Measurements from ENCODE around the gene RFX1.

Gene RFX1

DNA sequence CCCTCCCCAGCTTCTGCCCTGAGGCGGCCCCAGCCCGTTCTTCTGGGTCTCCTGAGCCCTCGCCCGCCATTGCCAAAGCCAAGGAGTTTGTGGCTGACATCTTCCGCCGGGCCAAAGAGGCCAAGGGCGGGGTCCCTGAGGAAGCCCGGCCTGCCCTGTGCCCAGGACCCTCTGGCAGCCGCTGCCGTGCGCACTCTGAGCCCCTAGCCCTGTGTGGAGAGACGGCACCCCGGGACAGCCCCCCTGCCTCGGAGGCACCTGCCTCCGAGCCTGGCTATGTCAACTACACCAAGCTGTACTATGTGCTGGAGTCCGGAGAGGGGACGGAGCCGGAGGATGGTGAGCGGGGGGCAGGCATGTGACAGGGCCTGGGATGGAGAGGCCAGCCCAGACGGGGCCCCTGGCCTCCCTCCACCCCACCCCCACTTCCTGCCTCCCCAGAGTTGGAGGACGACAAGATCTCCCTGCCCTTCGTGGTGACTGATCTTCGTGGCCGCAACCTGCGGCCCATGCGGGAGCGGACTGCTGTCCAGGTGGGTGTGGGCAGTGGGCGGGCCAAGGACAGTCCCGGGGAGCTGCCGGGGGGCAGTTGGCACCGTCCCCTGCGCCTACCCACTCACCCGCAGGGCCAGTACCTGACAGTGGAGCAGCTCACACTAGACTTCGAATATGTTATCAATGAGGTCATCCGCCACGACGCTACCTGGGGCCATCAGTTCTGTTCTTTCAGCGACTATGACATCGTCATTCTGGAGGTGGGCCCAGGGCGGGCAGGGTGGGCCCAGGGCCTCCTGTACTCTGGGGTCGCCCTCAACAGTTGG lies 46.8 kb downstream of the RFX1 start:
- DNase-seq, result no peak
- H3K27me3 ChIP-seq (replicated peaks), result no peaks in the 10 kb centered on the region
- no peak overlapping the region for H3K27ac ChIP-seq
- in situ Hi-C loops (cut with HindIII; ENCODE audit: low pct_ligation_motif_present, low sequenced_read_pairs), result no loop called here
- H3K36me3 ChIP-seq (replicated peaks), result peaks cover 52% of the 10 kb centered on the region
- no peak overlapping the region for H3K4me3 ChIP-seq (ENCODE audit: low read depth, low read length)
- TF ChIP-seq, protein P1, sequence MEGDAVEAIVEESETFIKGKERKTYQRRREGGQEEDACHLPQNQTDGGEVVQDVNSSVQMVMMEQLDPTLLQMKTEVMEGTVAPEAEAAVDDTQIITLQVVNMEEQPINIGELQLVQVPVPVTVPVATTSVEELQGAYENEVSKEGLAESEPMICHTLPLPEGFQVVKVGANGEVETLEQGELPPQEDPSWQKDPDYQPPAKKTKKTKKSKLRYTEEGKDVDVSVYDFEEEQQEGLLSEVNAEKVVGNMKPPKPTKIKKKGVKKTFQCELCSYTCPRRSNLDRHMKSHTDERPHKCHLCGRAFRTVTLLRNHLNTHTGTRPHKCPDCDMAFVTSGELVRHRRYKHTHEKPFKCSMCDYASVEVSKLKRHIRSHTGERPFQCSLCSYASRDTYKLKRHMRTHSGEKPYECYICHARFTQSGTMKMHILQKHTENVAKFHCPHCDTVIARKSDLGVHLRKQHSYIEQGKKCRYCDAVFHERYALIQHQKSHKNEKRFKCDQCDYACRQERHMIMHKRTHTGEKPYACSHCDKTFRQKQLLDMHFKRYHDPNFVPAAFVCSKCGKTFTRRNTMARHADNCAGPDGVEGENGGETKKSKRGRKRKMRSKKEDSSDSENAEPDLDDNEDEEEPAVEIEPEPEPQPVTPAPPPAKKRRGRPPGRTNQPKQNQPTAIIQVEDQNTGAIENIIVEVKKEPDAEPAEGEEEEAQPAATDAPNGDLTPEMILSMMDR (IDR thresholded peaks at IDR 0.05; ENCODE audit: low read depth, low read length, missing control alignments), result no peak

DNA sequence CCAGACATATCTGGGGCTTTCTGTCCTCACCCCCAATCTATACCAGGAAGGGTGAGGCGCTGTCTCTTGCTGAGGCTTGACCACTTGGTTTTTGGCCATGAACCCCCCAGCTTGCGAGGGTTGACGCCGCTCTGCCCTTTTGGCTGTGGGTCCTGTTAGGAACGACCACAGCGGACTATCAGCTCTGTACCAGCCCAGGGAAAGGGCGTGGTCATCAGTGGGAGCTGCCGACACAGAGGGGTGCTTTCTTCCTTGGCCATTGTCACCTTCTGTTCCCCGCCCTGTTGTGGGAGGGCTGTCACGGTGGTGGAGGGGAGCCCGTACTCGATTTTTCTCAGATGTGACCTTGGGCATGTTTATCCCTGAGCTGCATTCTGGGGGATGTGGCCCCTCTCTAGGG lies 48.1 kb downstream of the RFX1 start:
- DNase-seq, result no peak
- H3K27me3 ChIP-seq (replicated peaks), result no peaks in the 10 kb centered on the region
- H3K36me3 ChIP-seq (replicated peaks), result peaks cover 48% of the 10 kb centered on the region
- no peak overlapping the region for H3K4me3 ChIP-seq (ENCODE audit: low read depth, low read length)
- TF ChIP-seq, protein P1 (IDR thresholded peaks at IDR 0.05; ENCODE audit: low read depth, low read length, missing control alignments), result no peak
- in situ Hi-C loops (cut with HindIII; ENCODE audit: low pct_ligation_motif_present, low sequenced_read_pairs), result no loop called here
- H3K27ac ChIP-seq, result no peak overlapping the region

DNA sequence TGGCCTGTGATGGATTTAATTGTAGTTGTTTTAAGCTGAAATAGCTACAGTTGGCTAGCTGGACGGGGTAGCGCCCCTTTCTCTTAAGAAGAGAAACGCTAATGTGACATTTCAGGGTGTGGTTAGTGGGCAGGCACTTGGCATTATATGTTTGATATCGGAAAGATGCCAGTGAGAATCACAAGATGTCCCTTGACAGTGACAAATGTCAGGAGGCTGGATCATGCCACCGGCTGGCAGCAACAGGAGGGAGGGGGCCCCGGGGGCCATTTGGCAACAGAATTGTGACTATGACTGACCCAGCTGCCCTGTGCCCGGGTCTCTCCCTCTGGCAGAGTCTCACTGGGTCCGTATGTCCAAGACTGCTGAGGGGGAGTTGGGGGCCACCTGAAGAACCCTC lies 49.1 kb downstream of the RFX1 start:
- DNase-seq, result no peak
- Histone ChIP-seq H3K27ac (no peak overlapping the region), H3K4me3 (ENCODE audit: low read depth, low read length) (no peak overlapping the region), H3K36me3 (replicated peaks) (peaks cover 42% of the 10 kb centered on the region), H3K27me3 (replicated peaks) (no peaks in the 10 kb centered on the region)
- in situ Hi-C loops (cut with HindIII; ENCODE audit: low pct_ligation_motif_present, low sequenced_read_pairs), result no loop called here
- TF ChIP-seq, protein P1 (IDR thresholded peaks at IDR 0.05; ENCODE audit: low read depth, low read length, missing control alignments), result no peak

- H3K27me3 ChIP-seq (replicated peaks), result no peaks in the 10 kb centered on the region
- in situ Hi-C loops (cut with HindIII; ENCODE audit: low pct_ligation_motif_present, low sequenced_read_pairs), result no loop called here
- H3K4me3 ChIP-seq (ENCODE audit: low read depth, low read length), result no peak overlapping the region
- TF ChIP-seq, protein P1 (IDR thresholded peaks at IDR 0.05; ENCODE audit: low read depth, low read length, missing control alignments), result no peak
- peaks cover 41% of the 10 kb centered on the region for H3K36me3 ChIP-seq (replicated peaks)
- H3K27ac ChIP-seq, result no peak overlapping the region
- DNase-seq, result no peak
These were observed 49.8 kb downstream of the RFX1 start for GRCh38 chr19:13956365-13956744.

DNA sequence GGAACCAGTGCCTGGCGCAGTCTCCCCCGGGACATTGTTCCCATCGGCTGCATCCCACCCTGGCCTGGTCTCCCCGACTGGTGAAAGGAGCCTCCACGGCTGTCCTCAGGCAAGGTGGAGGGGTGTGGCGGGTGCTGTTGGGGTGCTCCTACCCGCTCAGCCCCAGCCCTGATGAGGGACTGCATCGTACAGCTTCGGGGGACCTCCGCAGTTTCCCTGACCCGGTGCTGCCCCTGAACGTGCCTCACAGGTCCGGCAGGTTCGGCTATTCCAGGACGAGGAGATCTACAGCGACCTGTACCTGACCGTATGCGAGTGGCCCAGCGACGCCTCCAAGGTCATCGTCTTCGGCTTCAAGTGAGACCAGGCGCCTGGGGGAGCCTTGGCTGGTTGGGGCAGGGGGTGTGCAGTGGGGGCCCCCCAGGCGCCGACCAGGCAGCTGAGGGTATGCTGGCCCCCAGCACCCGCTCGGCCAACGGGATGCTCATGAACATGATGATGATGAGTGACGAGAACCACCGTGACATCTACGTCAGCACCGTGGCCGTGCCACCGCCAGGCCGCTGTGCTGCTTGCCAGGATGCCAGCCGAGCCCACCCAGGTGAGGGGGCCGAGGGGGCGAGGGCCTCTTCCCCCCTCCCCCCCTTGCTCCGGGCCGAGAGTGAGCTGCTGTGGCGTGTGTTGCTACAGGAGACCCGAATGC lies 50.3 kb downstream of the RFX1 start:
- TF ChIP-seq, protein P1 (IDR thresholded peaks at IDR 0.05; ENCODE audit: low read depth, low read length, missing control alignments), result no peak
- H3K27ac ChIP-seq, result no peak overlapping the region
- H3K4me3 ChIP-seq (ENCODE audit: low read depth, low read length), result no peak overlapping the region
- peaks cover 40% of the 10 kb centered on the region for H3K36me3 ChIP-seq (replicated peaks)
- in situ Hi-C loops (cut with HindIII; ENCODE audit: low pct_ligation_motif_present, low sequenced_read_pairs), result no loop called here
- no peaks in the 10 kb centered on the region for H3K27me3 ChIP-seq (replicated peaks)
- DNase-seq, result no peak
